ENCODE data around the gene PARVB.

Gene PARVB, protein sequence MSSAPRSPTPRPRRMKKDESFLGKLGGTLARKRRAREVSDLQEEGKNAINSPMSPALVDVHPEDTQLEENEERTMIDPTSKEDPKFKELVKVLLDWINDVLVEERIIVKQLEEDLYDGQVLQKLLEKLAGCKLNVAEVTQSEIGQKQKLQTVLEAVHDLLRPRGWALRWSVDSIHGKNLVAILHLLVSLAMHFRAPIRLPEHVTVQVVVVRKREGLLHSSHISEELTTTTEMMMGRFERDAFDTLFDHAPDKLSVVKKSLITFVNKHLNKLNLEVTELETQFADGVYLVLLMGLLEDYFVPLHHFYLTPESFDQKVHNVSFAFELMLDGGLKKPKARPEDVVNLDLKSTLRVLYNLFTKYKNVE

DNA sequence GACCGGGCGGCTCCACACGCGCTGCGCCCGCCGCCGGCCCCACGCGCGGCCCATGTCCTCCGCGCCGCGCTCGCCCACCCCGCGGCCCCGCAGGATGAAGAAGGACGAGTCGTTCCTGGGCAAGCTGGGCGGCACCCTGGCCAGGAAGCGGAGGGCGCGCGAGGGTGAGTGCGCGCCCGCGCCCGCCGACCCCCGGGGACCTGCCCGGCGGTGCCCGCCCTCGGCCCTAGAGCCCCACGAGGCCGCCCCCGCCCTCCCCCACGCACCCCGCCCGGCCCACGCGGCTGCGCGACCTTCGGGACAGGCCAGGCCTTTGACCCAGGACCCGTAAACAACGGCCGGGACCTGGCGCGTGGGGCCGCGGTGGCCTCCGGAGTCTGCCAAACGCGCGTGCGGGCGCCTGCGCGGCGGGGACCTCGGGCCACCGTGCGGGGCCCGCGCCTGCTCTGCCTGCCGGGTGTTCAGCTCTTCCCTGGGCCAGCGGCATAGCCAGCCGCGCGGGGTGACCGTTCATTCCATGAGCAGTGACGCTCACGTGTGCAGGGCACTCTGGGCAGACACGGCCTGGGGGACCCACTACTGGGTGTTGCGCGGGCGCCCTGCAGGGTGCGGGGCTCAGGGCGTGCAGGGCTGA lies at the start of gene PARVB:
Gene PARVB (plus strand): TSS at position 15 of the 634 bp plus-strand sequence. CDS start 38 bp downstream, at position 53.
- DNase-seq, result no peak

DNA sequence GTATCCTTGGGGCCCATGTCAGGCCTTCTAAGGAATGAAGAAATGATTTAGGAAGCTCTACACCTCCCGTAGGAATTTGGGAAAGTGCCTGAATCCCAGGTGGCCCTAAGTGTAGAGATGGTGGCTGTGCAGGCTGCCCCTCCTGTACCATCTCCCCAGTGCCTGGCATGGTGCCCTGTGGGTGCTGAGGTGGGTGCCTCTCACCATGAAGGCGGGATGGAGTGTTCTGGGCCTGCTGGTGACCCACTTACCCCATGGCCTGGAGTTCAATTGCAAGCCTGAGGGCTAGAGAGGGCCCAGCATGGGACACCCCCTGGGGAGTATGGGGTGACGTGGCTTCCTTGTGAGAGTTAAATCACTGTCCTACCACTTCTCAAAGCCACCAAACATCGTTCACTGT lies 49.1 kb upstream of the PARVB start:
- DNase-seq, result no peak

DNA sequence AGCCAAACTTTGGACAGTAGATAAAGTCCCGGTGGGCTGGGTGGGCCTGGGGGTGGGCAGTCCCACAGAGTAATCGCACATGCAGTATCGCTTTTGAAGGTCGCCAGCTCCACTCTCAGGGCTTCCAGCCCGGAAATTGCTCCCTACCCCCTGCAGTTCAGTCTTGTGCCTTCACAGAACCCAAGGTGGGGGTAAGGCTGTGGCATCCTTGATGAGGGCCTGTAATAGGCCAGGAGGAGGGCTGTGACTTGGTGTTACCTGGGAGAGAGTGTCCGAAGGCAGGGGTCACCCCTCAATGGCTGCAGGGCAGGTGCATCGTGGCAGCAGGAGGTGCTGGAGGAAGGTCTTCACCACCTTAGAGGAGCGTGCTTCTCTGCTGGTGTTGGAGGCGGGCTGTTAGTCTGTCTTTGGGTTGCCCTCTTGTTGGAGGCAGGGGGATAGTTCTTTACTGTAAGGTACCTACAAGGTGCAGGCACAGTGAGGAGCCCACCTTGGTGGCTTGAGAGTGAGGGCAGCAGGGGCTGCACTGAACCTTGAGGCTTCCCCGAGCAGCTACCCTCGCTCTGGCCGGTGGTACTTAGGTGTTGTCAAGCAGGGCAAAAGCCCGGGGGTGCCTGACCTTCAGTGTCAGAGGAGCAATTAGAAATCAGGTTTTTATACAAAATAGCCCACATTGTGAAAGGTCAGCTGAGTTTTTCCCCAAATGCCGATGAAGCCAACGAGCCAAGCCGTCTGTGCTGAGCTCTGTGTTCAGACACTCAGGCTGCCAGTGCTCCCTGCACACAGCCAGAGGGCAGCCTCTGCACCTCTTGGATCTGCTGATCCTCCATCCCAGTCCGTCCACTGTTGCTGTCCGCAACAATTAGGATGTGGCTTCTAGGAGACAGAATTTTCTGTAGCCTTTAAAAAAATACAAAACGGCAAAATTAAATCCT lies 47.0 kb upstream of the PARVB start:
- DNase-seq, result no peak

DNA sequence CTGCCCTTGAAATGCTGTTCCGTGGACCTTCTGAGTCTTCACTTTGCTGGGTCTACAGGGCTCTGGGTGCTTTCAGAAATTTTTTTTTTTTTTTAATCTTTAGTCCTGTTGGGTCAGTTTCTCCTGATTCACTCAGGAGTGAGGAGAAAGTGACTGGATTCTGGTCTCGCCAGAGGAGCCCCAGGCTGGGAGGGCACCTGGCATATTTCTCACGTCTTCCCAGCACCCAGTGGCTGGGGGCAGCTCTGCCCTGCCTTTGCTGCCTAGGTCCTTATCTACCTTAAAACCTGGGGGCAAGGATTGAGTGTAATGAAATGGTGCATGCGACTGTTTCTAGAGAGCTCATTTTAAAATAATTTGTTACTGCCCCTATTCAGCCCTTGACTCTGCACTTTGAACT lies 45.5 kb upstream of the PARVB start:
- DNase-seq, result no peak

DNA sequence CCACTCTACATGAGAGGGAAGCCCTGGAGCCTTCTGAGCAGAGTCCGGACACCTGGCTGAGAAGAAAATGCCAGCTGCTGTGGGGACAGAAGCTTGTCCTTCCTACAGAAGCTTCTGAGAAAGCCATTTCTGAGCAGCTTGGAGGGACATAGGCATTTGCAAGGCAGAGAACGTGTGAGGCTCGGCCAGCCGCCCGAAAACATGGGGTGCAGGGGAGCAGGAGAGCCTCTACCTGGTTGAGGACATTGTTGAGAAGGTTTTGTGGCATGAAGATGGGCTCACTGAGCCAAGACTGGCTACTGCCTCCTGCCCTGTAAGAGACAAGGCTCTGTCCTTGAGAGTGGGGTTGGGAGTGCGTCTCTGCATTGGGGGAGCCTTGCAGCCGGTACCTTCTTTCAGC lies 43.5 kb upstream of the PARVB start:
- no peak for DNase-seq

DNA sequence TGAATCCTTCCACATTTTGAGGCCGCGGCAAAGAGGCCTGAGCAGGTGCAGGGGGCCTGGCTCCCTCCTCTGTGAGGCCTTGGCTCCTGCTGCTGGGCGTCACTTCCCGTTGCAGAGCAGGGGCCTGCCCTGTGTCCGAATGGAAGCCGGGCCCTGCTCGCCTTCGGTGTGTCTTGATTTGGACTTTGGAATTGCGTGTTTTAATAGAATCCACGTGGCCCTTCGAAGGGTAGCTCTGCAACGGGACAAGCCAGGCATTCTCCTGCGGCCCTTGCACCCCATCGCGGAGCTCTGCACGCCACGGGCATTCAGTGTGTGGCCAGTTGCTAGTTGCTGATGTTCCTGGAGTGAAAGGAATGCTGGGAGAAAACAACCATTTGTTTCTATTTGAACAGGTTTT lies 43.1 kb upstream of the PARVB start:
- no peak for DNase-seq

DNA sequence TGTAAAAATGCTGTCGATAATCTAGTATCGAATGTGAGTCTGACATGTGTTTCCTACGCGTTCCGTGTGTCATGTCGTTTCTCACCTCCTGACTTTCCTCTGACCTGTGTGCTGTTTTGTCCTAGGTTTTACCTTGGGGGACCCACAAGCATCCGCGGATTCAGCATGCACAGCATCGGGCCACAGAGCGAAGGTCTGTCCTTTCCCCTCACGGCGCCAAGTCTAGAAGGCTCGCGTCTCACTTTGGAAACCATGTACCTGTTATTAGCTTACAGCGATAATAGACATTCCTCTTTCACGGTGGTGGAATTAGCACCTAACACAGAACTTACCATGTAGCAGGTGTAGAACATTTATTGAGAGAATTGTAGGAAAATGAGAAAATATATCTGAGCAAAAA lies 40.3 kb upstream of the PARVB start:
- no peak for DNase-seq

DNA sequence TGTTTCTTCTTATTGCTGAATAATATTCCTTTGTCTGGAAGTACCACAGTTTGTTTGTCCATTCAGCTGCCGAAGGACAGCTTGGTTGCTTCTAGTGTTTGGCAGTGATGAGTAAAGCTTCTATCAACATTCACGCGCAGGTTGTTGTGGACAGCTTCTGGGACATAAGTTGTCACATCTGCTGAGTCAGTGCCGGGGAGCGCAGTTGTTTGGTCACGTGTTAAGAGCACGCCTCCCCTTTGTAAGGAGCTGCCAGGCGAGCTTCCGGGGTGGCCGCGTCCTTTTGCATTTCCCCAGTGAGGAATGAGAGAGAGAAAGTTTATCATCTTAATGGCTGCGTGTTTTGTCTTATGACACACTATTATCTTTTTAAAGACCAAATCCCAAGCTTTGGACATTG lies 38.6 kb upstream of the PARVB start:
- DNase-seq, result no peak

DNA sequence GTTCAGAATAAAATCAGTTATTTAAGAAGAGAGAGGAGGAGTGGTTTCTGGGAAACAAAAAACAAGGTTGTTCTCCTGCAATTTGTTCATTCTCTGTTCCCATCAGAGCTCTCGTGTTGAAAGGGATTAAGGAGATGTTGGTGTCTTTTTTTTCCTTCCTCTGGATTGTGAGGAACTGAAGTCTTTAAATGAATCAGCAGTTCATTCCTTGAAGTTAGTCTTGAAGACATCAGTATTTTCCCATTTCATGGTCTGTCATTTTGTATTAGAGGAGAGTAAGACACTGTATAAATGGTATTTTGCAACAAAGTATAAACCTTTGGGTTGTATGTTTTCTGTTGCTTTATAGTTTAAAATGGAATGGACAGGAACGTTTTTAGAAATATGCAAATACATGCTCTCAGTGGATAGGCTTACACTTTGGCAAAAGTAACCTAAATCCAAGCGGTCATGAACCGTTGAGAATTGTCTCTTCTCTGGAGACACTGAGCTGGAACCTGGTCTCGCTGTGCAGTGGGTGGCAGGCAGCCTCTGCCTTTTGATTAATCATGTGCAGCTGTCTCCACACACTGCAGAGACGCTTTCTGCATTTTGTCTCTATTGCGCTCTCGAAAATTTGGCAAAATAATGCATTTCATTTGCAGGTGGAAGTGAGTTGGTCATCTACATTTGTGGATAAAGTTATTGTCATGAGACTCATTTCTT lies 35.8 kb upstream of the PARVB start:
- DNase-seq, result no peak

DNA sequence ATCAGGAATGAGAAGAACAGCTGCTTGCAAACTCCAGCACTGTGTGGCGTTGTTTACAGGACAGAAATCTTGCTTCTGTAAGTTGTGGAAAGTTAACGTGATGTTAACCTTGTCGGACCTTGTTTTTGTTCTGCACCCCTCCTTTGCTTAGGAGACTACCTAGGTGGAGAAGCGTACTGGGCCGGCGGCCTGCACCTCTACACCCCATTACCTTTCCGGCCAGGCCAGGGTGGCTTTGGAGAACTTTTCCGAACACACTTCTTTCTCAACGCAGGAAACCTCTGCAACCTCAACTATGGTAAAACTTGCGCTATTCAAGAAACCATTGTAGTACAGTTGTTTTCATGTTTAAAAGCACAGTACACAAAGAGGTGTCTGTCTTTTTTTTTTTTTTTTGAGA lies 35.1 kb upstream of the PARVB start:
- DNase-seq, result no peak

DNA sequence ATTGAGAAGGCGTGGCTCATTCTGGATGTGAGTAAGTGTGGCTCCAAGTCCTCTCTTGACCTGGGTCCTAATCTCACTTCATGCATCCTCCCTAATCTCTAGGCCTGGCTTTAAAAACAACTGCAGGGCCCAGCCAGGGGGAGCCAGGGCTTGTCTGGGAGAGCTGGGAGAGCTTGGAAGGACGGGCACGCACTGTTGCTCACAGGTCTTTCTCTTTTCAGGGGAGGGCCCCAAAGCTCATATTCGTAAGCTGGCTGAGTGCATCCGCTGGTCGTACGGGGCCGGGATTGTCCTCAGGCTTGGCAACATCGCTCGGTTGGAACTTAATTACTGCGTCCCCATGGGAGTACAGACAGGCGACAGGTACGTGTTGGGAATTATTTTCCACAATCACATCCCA lies 34.1 kb upstream of the PARVB start:
- DNase-seq, result no peak

DNA sequence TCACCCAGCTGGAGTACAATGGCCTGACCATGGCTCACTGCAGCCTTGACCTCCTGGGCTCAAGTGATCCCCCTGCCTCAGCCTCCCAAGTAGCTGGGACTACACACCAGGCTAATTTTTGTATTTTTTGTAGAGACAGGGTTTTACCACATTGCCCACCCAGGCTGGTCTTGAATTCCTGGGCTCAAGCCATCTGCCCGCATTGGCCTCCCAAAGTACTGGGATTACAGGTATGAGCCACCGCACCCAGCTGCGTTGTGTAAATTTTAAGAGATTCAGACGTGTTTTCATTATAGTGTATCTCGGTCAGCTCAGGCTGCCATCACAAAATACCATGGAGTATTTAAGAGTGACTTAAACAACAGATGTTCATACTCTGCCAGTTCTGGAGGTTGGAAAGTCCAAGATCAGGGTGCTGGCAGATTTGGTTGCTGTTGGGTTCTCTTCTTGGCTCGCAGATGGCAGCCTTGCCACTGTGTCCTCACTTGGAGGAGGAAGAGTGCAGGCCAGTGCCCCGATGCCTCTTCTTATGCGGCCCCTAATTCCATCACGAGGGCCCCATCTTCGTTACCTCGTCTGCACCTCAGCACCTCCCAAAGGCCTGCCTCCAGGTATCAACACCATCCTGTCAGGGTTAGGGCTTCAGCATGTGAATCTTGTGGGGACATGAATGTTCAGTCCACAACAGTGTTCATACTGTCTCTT lies 32.6 kb upstream of the PARVB start:
- DNase-seq, result no peak

DNA sequence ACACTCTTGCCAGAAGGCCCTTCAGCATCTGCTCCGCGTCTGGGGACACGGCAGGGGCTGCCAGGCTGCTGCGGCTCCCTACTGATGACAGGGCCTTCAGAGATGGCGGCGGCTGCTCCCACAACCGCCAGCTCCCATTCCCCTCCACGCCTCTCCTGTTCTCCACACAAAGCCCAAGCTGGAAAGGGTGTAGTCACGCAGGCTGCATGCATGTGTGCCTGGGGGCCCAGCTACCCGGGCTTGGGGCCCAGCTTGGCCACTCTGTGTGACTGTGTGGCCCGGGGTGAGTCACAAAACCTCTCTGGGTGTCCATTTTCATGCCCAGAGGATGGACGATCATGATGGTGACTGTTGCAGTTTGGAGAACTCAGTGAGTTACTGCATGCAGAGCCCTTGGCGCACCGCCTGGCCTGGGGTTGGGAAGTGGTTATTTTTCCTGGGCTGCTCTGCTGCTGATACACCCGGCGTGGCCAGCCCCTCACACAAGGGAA lies 31.7 kb upstream of the PARVB start:
- no peak for DNase-seq

DNA sequence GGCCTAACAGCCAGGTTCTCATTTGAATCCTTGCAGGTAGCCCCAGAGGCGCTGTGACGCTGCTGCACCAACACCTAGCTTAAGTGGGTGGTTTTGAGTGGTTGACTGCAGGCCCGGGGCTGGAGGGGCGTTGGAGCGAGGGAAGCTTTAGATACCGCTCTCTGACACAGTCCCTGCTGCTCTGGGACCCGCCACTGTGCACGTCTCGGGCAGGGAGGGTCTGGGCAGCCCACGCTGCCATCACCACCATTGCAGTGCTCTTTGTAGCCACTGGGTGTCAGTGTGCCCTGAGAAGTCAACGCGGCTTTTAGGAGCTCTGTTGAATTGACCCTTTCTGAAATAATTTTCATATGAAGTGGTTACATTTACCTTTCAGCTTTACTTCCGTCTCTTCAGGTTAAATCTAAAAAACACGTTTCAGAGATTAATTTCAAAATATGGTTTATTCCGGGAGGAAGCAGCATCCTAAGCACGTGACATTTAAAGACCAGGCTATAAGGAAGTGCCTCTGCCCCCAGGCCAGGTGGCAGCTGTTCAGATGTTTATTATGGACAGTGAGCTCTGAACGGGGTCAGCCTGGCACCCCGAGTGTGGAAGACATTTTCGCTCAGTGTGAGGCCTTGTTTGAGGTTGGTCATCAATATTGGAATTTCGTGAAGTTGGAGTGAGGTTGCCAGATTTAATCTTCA lies 30.9 kb upstream of the PARVB start:
- DNase-seq, result no peak

DNA sequence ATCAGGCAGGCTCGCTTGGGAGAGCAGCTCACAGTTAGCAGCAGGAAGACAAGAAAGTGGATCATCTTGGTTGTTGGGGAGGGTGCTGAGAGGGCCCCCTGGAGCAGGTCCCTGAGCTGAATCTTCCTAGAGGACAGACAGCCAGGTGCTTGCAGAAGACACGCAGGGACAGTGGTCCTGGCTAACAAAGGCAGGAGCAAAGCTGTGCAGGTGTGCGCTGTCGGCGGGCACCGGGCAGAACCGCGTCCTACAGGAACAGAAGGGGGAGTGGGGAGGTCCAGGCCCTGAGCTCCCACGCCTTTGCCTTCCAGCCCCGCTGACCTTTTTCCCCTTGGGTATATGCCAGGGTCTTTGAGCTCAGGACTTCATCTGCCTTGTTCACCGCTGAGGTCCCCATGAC lies 30.1 kb upstream of the PARVB start:
- DNase-seq, result no peak

DNA sequence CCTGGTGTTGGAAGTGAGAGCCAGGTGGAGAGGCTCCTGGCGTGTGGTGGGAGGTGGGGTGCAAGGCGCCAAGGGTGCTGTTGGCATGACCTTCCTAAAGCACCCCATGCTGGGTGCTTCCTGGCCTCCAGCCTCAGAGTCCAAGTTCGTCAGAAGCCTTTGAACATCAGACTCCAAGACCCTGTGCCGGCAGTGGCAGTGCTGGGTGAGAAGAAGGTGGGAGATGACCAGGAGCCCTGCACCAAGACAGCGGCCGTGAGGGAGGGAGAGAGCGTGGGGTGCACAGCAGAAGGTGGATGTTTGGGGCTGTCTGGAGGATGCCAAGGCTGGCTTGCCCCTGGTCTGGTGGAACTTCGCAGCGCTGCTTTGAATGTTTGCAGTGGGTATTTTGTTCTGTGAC lies 29.7 kb upstream of the PARVB start:
- DNase-seq, result no peak

DNA sequence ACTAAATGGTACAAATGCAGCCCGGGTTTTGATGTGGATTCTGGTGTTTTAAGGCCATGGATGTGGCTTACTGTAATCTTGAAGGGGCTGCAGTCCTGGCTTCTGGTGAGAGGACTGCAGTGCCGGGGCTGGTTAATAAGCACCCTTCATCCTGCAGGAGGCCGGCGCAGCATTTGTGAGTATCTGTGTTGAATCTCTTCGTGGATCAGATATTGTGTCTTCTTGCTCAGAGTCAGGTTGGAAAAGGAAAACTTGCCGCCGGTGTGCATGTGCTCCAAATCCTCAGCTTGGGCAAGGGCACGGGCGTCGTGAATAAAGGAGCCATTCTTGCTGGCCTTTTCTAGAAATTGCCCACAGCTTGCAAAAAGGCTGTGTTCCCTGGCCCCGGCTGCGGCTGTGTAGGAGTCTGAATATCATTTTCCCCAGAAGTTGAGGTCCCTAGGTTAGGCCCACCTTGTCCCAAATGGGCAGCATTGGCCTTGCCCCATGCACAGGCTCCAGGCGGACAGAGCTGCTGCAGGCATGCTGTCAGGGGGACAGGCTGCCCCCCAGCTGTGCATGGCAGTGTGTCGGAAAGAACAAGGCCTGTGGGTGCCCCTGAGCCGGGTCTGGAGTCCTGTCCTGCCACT lies 28.9 kb upstream of the PARVB start:
- DNase-seq, result no peak

DNA sequence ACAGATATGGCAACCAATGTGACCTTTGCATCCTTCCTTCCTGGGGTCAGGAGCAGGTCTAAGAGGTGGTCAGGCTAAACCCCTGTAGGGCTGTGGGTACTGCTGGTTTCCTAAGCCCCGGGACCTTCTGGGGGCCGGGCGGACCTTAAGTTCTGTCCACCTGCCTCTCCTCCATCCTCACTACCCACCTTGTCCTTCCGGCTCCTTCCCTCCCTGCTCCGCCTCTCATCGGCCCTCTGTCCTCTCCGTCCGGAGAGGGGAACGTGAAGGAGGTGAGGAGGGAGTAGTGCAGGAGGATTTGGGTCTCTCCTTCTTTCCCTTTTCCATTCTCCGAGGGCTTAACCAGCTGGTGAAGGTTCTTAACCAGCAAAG lies 28.3 kb upstream of the PARVB start:
- no peak for DNase-seq

DNA sequence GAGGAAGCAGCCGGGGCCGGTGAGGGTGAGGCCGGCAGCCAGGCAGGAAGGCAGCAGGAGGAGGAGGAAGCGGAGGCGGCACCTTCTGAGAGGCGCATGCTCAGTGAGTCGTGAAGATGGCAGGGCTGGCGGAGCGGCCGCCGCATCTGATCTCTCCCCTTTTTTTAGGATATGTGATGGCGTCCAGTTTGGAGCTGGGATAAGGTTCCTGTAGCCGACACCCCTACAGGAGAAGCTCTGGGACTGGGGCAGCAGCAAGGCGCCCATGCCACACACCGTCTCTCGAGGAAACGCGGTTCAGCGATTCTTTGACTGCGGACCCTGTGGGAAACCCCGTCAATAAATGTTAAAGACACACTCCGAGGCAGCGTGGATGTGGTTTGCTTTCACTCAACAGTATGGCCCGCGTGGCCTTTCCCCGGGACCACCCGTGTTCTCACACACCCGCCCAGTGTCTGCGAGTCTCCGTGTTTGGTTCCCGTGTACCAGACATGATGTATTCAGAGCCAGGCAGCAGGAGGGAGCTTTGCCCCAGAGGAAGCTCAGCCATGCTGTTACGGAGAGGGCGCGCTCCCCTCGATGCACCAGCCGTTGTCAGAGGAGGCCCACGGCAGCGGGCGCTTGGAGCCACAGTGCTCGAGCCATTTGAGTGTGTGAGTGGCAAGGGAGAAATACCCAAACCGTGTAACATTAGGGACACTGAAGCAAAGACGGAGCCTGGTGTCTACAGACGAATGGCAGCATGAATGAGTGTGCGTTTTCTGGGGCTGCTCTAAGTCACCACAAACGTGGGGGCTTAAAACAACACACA lies 27.7 kb upstream of the PARVB start:
- DNase-seq, result no peak

DNA sequence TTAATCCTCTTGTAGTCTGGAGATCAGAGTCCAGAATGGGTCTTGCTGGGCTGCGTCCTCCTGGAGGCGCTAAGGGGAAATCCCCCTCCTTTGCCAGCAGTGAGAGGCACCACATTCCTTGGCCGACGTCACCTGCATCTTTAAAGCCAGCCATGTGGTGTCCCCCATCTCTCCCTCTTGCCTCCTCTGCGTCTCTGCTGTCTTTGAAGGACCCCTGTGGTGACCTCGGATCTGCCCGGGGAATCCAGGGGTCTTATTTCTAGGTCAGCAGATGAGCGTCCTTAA lies 27.2 kb upstream of the PARVB start:
- no peak for DNase-seq

All from DMS 273 treated with DMSO at 0.1 percent for 48 hours (cell line).